ENCODE results near the gene MAGEE1.
A peak's percentile ranks its signal among the peaks of the same experiment; 100 is the strongest.

MAGEE1 gene

GRCh38 chrX:76427560-76428242, at the start of gene MAGEE1:
MAGEE1 (plus strand) TSS chrX:76427710; CDS start chrX:76427931, 221 bp downstream.
- peak; percentile 70 to 81 (median 74) for DNase-seq

DNA sequence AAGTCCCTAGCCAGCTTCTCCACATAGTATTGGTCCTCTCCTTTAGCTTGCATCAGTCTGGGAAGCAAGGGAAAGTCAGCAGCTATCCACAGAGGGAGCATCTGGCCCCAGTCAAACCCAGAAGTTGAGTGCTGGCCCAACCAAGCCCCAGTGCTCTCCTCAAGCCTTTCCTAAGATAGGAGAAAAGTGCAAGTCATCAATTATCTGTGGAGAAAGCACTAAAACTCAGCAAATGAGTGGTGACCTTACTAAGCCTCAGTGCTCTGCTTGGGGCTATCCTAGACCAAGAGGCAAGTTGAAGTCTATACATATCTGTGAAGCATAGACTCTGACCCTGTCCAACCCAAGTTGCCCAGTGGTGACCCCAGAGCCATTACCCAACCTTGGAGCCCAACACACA, 28.5 kb upstream of the MAGEE1 start:
- no peak for DNase-seq

DNA sequence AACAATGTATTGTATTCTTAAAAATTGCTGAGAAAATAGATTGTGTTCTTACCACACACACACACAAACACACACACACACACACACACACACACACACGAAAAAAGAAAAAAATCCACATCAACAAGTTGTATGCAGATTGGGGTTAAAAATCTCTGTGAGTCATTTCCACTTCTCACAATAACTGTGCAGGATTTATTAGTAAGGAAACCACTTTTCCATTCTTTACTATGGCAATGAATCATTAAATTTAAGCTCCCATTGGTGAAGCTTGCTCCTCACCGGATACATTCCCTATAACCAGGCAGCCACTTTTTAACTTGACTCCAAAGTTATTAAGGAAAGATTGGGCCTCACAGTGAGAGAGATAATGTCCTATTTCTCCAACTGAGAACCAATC, 19.7 kb upstream of the MAGEE1 start:
- DNase-seq: no peak

DNA sequence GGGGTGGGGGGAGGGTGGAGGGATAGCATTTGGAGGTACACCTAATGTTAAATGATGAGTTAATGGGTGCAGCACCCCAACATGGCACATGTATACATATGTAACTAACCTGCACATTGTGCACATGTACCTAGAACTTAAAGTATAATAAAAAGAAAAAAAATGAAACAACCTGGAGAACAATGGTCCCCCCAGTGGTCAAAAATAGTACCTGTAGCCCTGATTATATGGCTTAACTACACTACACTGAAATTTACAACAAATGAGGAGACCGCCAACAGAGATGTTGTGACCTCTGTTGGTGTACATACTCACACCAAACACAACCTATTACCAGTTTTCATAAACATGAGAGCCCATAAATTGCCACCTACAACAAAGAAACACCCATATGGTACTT, 7.3 kb upstream of the MAGEE1 start:
- DNase-seq: no peak

DNA sequence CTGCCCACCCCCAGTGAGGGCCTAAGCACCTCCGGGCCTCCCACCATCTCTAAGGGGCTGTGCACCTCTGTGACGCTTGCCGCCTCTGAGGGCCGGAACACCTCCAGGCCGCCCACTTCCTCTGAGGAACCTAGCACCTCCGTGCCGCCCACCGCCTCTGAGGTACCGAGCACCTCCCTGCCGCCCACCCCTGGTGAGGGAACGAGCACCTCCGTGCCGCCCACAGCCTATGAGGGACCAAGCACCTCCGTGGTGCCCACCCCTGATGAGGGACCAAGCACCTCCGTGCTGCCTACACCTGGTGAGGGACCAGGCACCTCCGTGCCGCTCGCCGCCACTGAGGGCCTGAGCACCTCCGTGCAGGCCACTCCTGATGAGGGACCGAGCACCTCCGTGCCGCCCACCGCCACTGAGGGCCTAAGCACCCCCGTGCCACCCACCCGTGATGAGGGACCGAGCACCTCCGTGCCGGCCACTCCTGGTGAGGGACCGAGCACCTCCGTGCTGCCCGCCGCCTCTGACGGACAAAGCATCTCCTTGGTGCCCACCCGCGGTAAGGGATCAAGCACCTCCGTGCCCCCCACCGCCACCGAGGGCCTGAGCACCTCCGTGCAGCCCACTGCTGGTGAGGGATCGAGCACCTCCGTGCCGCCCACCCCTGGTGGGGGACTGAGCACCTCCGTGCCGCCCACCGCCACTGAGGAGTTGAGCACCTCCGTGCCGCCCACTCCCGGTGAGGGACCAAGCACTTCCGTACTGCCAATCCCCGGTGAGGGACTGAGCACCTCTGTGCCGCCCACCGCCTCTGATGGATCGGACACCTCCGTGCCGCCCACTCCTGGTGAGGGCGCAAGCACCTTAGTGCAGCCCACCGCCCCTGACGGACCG, 977 bp downstream of the MAGEE1 start:
- DNase-seq: peak; percentile 20 to 69 (median 48)

DNA sequence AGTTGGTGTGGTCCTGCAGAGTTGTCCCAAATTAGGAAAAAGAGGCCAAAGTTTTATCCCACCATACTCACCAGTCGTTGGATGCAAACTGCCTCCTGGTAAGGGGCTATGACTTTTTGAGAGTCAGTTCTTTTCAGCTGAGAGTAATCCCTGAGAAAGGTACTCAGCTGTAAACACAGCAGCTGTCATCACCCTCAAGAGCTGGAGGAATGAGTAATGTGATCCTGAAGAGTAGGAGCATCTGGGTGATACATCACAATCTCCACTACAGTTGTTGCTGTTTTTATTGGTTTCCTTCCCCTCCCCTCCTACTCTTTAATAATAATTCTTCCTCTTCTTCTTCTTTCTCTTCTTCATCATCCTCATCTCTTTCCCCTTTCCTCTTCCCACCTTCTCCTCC, 5.7 kb downstream of the MAGEE1 start:
- DNase-seq: no peak

- DNase-seq: no peak
Observed at GRCh38 chrX:76434103-76434741, 6.7 kb downstream of the MAGEE1 start.

- no peak for DNase-seq
Observed at GRCh38 chrX:76439188-76439587, 11.7 kb downstream of the MAGEE1 start.

- DNase-seq: no peak
Observed at GRCh38 chrX:76453737-76454406, 26.4 kb downstream of the MAGEE1 start.

- peak in 2 of 6 experiments; percentile 26 to 46 for DNase-seq
Observed at GRCh38 chrX:76454456-76454927, 27.0 kb downstream of the MAGEE1 start.

DNA sequence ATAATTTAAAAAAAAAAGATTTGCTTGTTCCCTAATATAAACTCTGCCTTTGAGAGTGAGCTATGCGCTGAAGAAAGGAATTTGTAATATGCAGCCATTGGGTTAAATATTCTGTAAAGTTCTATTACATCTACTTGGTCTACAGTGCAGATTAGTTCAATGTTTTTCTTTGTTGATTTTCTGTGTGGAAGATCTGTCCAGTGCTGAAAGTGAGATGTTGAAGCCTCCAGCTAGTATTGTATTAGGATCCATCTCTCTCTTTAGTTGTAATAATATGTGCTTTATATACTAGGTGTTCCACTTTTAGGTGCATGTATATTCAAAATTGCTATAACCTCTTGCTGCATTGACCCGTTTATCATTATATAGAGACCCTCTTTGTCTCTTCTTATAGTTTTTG, 49.8 kb downstream of the MAGEE1 start:
- DNase-seq: no peak

Measured in stimulated activated naive CD4-positive, alpha-beta T cell (primary cell).